GM18951 (cell line): ENCODE measurements around the gene ANAPC15.

Source experiments
- POLR2A ChIP-seq: IDR thresholded peaks from 4 replicates; pipeline ENCODE4 v1.6.1; 2011; ENCODE audit warnings: mild to moderate bottlenecking; ENCODE audit not compliant: insufficient read length, insufficient read depth; ENCODE audit errors: extremely low read depth
- in situ Hi-C: fragments of 300-500 bp; cut with MboI; formaldehyde crosslinking; loops from one replicate; pipeline ENCODE4 v1.12.0; 2022; ENCODE audit warnings: low sequenced_read_pairs, mixed read lengths, inconsistent platforms; ENCODE audit not compliant: unreplicated experiment

Gene ANAPC15

GRCh38 chr11:72072348-72072747 is 40.1 kb downstream of the ANAPC15 start:
- in situ Hi-C loops: no loop called here
- no peak for TF ChIP-seq POLR2A

GRCh38 chr11:72070491-72070890 is 42.0 kb downstream of the ANAPC15 start:
- in situ Hi-C loops: no loop called here
- TF ChIP-seq POLR2A: no peak

GRCh38 chr11:72069787-72070251 is 42.7 kb downstream of the ANAPC15 start:
- peak; percentile 33 for TF ChIP-seq POLR2A
- in situ Hi-C loops: no loop called here

- in situ Hi-C loops: no loop called here
- TF ChIP-seq POLR2A: no peak
These were observed 43.3 kb downstream of the ANAPC15 start for GRCh38 chr11:72069200-72069599.

GRCh38 chr11:72067676-72068075 is 44.8 kb downstream of the ANAPC15 start:
- in situ Hi-C loops: no loop called here
- TF ChIP-seq POLR2A: no peak

- in situ Hi-C loops: no loop called here
- no peak for TF ChIP-seq POLR2A
These were observed 45.2 kb downstream of the ANAPC15 start for GRCh38 chr11:72067266-72067665.

DNA sequence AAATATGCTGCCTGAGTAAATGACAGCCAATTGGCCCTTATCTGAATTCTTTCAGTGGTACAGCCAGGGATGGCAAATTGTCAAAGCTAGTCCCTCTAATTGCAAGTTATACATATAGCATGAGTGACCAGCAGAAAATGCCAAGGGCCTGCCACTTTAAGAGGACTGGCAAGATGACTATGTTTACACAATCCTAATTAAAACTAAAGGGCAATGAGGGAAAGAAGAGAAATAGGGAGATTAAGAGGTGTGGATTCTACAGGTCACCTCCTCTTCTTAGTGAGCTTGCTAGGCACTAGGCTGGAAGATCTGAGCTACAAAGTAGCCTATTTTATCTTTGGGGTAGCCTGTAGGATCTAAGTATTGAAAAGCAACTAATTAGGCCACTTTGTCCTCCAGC is 45.6 kb downstream of the ANAPC15 start:
- in situ Hi-C loops: no loop called here
- no peak for TF ChIP-seq POLR2A

DNA sequence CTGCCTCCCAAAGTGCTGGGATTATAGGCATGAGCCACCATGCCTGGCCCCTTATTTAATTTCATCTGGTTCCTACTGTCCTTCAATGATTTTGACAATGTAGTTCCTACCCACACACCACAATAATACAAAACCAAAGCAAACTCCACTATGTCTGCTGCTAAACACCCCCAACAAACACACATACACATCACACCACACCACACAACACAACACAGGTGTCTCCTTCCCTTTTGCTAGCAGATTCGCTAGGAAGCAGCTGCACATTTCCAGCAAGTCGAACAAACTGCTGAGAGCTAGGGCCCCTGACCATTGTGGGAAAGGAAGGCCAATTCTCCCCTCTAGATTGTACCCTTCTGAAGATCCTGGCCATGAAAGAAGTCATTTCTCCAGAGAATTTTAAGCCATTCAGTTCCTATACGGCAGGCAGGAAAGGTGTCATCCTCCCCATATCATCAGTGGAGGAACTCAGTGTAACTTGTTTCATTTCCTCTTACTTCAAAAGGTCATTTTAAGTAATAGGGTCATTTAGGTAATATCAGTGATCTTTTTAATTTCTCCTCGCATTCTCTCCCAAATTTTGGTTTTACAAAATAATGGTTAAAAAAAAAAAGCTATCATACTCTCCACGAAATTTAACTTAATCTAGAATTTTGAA is 50.6 kb downstream of the ANAPC15 start:
- in situ Hi-C loops: no loop called here
- no peak for TF ChIP-seq POLR2A
